SJSA1 (cell line): Measurements from ENCODE around the gene INHBE. TPM values are rescaled to one million over a fixed set of nuclear protein-coding genes. Genes with fewer than 3 reads are reported as not detected.
A peak's percentile ranks its signal among the peaks of the same experiment; 100 is the strongest.
"Not testable (repeated sequence)": the region's sequence is repeated elsewhere in the genome, so short reads cannot be mapped to it uniquely, and the experiment has no call there.

ENCODE experiments used
- DNase-seq, 2 experiments: peaks; one replicate each; pipeline ENCODE4 v3.0.0-alpha.2; 2015 to 2020; ENCODE audit warnings: low spot score in 2 of 2, low read depth in 1 of 2
- H3K27ac ChIP-seq: fragments of 250-450 bp; sonication (Bioruptor Pico); 2 replicates; pipeline ENCODE4 v1.5.1; 2020; ENCODE audit warnings: mild to moderate bottlenecking, moderate library complexity
- H3K27me3 ChIP-seq: fragments of 250-450 bp; sonication (Bioruptor Pico); replicated peaks from 2 replicates; pipeline ENCODE4 v1.5.1; 2020; ENCODE audit warnings: mild to moderate bottlenecking, moderate library complexity
- H3K36me3 ChIP-seq: fragments of 250-450 bp; sonication (Bioruptor Pico); 2 replicates; pipeline ENCODE4 v1.5.1; 2020; ENCODE audit warnings: mild to moderate bottlenecking
- H3K4me1 ChIP-seq: fragments of 250-450 bp; sonication (Bioruptor Pico); replicated peaks from 2 replicates; pipeline ENCODE4 v1.6.1; 2021; ENCODE audit warnings: mild to moderate bottlenecking
- H3K4me3 ChIP-seq: fragments of 250-450 bp; sonication (Bioruptor Pico); 2 replicates; pipeline ENCODE4 v1.5.1; 2020; ENCODE audit warnings: mild to moderate bottlenecking
- H3K9me3 ChIP-seq: fragments of 250-450 bp; sonication (Bioruptor Pico); replicated peaks from 2 replicates; pipeline ENCODE4 v1.5.1; 2020; ENCODE audit warnings: mild to moderate bottlenecking
- total RNA-seq: library from RNA; depleted of rRNA; stranded (reverse); fragments of >200 nt; shearing (Covaris generic); gene quantifications from 2 replicates; pipeline ENCODE4 v1.2.3, GENCODE V29; 2014

The INHBE gene
- total RNA-seq, 1 experiment from 2014 or later = 2.2 TPM

- Histone ChIP-seq H3K27me3 (no peaks in the 10 kb centered on the region), H3K4me1 (peaks cover 18% of the 10 kb centered on the region), H3K4me3 (peak within 1 kb of the TSS; percentile 59), H3K9me3 (no peaks in the 10 kb centered on the region), H3K27ac (peak within 1 kb of the TSS; percentile 71), H3K36me3 (peaks cover 13% of the 10 kb centered on the region)
- DNase-seq = peak in 1 of 2 experiments; percentile 100
Measured at GRCh38 chr12:57430931-57431566, 24.1 kb upstream of the INHBE start, which contains the start of gene R3HDM2. Gene R3HDM2 (minus strand): TSS chr12:57431043. CDS start chr12:57310428, 120,615 bp downstream.

- no peaks in the 10 kb centered on the region for H3K27me3 ChIP-seq
- H3K4me3 ChIP-seq = no peak overlapping the region; the same call in 1 of the 2 replicates
- peak overlapping the region; percentile 71 for H3K27ac ChIP-seq
- H3K36me3 ChIP-seq = peaks cover 6% of the 10 kb centered on the region
- peak in 1 of 2 experiments; percentile 83 for DNase-seq
- H3K4me1 ChIP-seq = peaks cover 18% of the 10 kb centered on the region
- no peaks in the 10 kb centered on the region for H3K9me3 ChIP-seq
Measured at GRCh38 chr12:57431654-57432188, 23.4 kb upstream of the INHBE start.

- no peaks in the 10 kb centered on the region for H3K9me3 ChIP-seq
- no peak overlapping the region for H3K4me3 ChIP-seq
- H3K36me3 ChIP-seq = peaks cover 4% of the 10 kb centered on the region; the same call in 1 of the 2 replicates
- H3K4me1 ChIP-seq = peaks cover 18% of the 10 kb centered on the region
- H3K27ac ChIP-seq = no peak overlapping the region
- peak in 1 of 2 experiments; percentile 79 for DNase-seq
- H3K27me3 ChIP-seq = no peaks in the 10 kb centered on the region
Measured at GRCh38 chr12:57433370-57433769, 21.7 kb upstream of the INHBE start.

GRCh38 chr12:57434517-57435223 lies 20.4 kb upstream of the INHBE start, which contains the start of gene INHBC:
Gene INHBC (plus strand): TSS chr12:57434784. CDS start chr12:57434887, 103 bp downstream.
- no peaks in the 10 kb centered on the region for H3K9me3 ChIP-seq
- peaks cover 14% of the 10 kb centered on the region for H3K4me1 ChIP-seq
- no peak within 1 kb of the TSS for H3K27ac ChIP-seq
- no peak within 1 kb of the TSS for H3K4me3 ChIP-seq
- H3K36me3 ChIP-seq = peaks cover 4% of the 10 kb centered on the region; the same call in 1 of the 2 replicates
- H3K27me3 ChIP-seq = no peaks in the 10 kb centered on the region
- no peak for DNase-seq

GRCh38 chr12:57435293-57435692 lies 19.8 kb upstream of the INHBE start:
- Histone ChIP-seq H3K4me1 (peaks cover 11% of the 10 kb centered on the region), H3K4me3 (no peak overlapping the region), H3K27ac (no peak overlapping the region), H3K27me3 (no peaks in the 10 kb centered on the region), H3K36me3 (no peaks in the 10 kb centered on the region; the same call in 1 of the 2 replicates), H3K9me3 (no peaks in the 10 kb centered on the region)
- DNase-seq = no peak

- DNase-seq = no peak
- H3K27ac ChIP-seq = no peak overlapping the region
- H3K36me3 ChIP-seq = no peaks in the 10 kb centered on the region
- peaks cover 20% of the 10 kb centered on the region for H3K9me3 ChIP-seq
- H3K4me3 ChIP-seq = no peak overlapping the region
- H3K4me1 ChIP-seq = 0 out of 2 replicates have a peak, but pooled peaks cover 3% of the 10 kb centered on the region
- no peaks in the 10 kb centered on the region for H3K27me3 ChIP-seq
Measured at GRCh38 chr12:57438400-57438799, 16.7 kb upstream of the INHBE start.

- Histone ChIP-seq H3K9me3 (peaks cover 20% of the 10 kb centered on the region), H3K36me3 (no peaks in the 10 kb centered on the region), H3K4me1 (0 out of 2 replicates have a peak, but pooled peaks cover 3% of the 10 kb centered on the region), H3K27ac (no peak overlapping the region), H3K27me3 (no peaks in the 10 kb centered on the region), H3K4me3 (no peak overlapping the region)
- DNase-seq = peak; percentile 81 to 84
Measured at GRCh38 chr12:57439762-57440266, 15.3 kb upstream of the INHBE start.

- H3K27me3 ChIP-seq, DNase-seq, H3K4me1 ChIP-seq, H3K27ac ChIP-seq, H3K36me3 ChIP-seq, H3K4me3 ChIP-seq: not testable (repeated sequence)
- peaks cover 20% of the 10 kb centered on the region for H3K9me3 ChIP-seq
Measured at GRCh38 chr12:57441393-57441792, 13.7 kb upstream of the INHBE start.

GRCh38 chr12:57441846-57442427 lies 13.2 kb upstream of the INHBE start:
- no peaks in the 10 kb centered on the region for H3K27me3 ChIP-seq
- no peaks in the 10 kb centered on the region for H3K36me3 ChIP-seq
- H3K27ac ChIP-seq = no peak overlapping the region
- H3K4me3 ChIP-seq = no peak overlapping the region
- 0 out of 2 replicates have a peak, but pooled peaks cover 3% of the 10 kb centered on the region for H3K4me1 ChIP-seq
- no peak for DNase-seq
- peaks cover 20% of the 10 kb centered on the region for H3K9me3 ChIP-seq

- H3K9me3 ChIP-seq = peaks cover 20% of the 10 kb centered on the region
- DNase-seq = peak in 1 of 2 experiments; percentile 79
- H3K4me1 ChIP-seq, H3K4me3 ChIP-seq, H3K27me3 ChIP-seq, H3K36me3 ChIP-seq, H3K27ac ChIP-seq: not testable (repeated sequence)
Measured at GRCh38 chr12:57444337-57444736, 10.8 kb upstream of the INHBE start.

- no peaks in the 10 kb centered on the region for H3K36me3 ChIP-seq
- no peak overlapping the region for H3K4me3 ChIP-seq
- no peaks in the 10 kb centered on the region for H3K27me3 ChIP-seq
- 0 out of 2 replicates have a peak, but pooled peaks cover under 1% of the 10 kb centered on the region for H3K4me1 ChIP-seq
- no peak overlapping the region for H3K27ac ChIP-seq
- peaks cover 20% of the 10 kb centered on the region for H3K9me3 ChIP-seq
- DNase-seq = peak in 1 of 2 experiments; percentile 79
Measured at GRCh38 chr12:57444744-57445143, 10.4 kb upstream of the INHBE start.

- H3K27me3 ChIP-seq = no peaks in the 10 kb centered on the region
- peaks cover 4% of the 10 kb centered on the region for H3K4me1 ChIP-seq
- H3K9me3 ChIP-seq = peaks cover 12% of the 10 kb centered on the region
- peak; percentile 76 to 82 for DNase-seq
- H3K27ac ChIP-seq = no peak overlapping the region
- H3K4me3 ChIP-seq = no peak overlapping the region
- no peaks in the 10 kb centered on the region for H3K36me3 ChIP-seq
Measured at GRCh38 chr12:57446292-57446960, 8.7 kb upstream of the INHBE start.

GRCh38 chr12:57448669-57449068 lies 6.4 kb upstream of the INHBE start:
- H3K36me3 ChIP-seq = no peaks in the 10 kb centered on the region
- DNase-seq = peak in 1 of 2 experiments; percentile 73
- H3K4me3 ChIP-seq = no peak overlapping the region
- H3K27me3 ChIP-seq = no peaks in the 10 kb centered on the region
- peaks cover 22% of the 10 kb centered on the region for H3K4me1 ChIP-seq
- H3K9me3 ChIP-seq = no peaks in the 10 kb centered on the region; the same call in 1 of the 2 replicates
- H3K27ac ChIP-seq = no peak overlapping the region
